ENCODE measurements around the gene PARP12. TPM values are rescaled to one million over a fixed set of nuclear protein-coding genes. Genes with fewer than 3 reads are reported as not detected.

Gene PARP12
- 19.4 to 23.5 TPM (median 21.5 TPM) in 5 replicates for total RNA-seq (2022; extraction: Qiagen RNA extraction; ENCODE audit: low read depth)

GRCh38 chr7:140062528-140063299, at the start of gene PARP12:
Gene PARP12 (minus strand): TSS chr7:140062951. CDS start chr7:140062847, 104 bp downstream.

Other genes starting within 250 kb of the PARP12 start
- 9.7 to 15.9 TPM (median 14.3 TPM) in 5 replicates for gene TBXAS1, start 233.7 kb downstream of the PARP12 start, total RNA-seq (2022; extraction: Qiagen RNA extraction; ENCODE audit: low read depth)
- 2.1 to 3.1 TPM (median 2.5 TPM) in 5 replicates for gene KDM7A, start 114.0 kb upstream of the PARP12 start, total RNA-seq (2022; extraction: Qiagen RNA extraction; ENCODE audit: low read depth)